Stimulated activated CD8-positive, alpha-beta memory T cell treated with anti-CD3 and anti-CD28 coated beads, Interleukin-12 subunit alpha, Interleukin-12 subunit beta, amount 100 ng/mL, for 1 hour (primary cell): Measurements from ENCODE around the gene MATK.
"Not testable (repeated sequence)": the region's sequence is repeated elsewhere in the genome, so short reads cannot be mapped to it uniquely, and the experiment has no call there.

Experiments
- DNase-seq: peaks from one replicate; pipeline ENCODE4 v3.0.0-alpha.2; 2020; ENCODE audit warnings: low read depth

MATK gene

DNA sequence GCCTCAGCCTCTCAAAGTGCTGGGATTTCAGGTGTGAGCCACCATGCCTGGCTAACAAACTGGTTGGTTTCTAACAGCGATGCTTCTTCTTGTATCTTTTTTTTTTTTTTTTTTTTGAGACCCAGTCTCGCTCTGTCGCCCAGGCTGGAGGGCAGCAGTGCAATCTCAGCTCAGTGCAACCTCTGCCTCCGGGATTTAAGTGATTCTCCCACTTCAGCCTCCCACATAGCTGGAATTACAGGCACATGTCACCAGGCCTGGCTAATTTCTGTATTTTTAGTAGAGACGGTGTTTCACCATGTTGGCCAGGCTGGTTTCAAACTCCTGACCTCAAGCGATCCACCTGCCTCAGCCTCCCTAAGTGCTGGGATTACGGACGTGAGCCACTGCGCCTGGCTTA lies 30.0 kb upstream of the MATK start:
- not testable (repeated sequence) for DNase-seq

DNA sequence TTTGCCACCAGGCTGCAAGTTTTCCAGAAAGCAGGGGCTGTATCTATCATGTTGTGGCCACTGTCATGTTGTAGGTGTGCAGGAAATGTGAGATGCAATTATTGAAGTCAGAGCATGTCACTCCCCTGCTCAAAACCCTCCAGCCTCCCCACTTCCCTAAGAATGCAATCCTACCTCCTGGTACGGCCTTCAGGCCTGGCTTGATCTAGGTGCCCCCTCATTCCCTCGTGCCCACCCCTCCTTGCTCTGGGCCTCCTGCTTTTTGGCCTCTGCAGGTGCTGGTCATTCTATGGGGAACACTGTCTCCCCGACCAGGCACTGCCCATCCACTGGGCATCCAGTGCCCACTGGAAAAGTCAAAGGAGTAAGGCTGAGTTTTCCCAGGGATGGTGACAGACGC lies 28.5 kb upstream of the MATK start:
- no peak for DNase-seq

DNA sequence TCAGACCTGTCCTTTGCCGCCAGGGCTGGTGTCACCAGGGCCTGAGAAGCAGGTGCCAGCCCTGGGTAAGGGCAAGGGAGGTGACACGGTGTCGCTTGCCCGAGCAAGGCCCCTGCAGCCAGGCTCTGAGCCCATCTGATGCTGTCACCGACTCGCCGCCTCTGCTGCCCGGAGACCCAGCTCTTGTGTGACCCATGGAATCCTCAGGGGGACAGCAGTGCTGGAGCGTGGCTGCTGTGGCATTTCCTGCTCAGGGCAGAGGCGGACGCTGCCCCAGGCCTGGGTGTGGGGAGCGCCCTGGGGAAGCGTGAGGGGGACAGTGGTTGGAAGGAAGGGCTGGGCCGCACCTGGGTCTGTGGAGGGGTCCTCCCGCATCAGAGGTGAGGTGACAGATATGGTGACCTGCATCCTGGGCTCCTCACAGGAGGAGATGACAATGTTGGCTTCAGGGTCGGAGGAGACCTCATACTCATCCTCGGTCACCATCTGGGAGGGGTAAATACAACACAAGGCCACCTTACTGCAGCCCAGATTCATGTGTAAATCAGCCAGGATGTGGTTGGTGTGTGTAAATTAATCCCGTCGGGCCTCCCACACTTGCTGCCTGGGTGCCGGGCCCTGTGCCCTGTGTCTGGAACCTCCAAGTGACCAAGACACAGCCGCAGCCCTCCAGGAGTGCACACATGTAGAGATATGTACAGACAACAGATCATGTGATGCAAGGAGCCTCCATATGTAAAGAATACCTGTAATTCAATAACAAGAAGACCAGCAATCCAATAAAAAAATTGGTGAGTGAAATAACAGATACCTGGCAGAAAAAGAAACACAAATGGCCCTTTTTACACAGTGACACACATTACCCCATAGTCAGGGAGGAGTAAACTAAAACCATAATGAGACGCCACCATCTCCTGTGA lies 27.6 kb upstream of the MATK start:
- no peak for DNase-seq

DNA sequence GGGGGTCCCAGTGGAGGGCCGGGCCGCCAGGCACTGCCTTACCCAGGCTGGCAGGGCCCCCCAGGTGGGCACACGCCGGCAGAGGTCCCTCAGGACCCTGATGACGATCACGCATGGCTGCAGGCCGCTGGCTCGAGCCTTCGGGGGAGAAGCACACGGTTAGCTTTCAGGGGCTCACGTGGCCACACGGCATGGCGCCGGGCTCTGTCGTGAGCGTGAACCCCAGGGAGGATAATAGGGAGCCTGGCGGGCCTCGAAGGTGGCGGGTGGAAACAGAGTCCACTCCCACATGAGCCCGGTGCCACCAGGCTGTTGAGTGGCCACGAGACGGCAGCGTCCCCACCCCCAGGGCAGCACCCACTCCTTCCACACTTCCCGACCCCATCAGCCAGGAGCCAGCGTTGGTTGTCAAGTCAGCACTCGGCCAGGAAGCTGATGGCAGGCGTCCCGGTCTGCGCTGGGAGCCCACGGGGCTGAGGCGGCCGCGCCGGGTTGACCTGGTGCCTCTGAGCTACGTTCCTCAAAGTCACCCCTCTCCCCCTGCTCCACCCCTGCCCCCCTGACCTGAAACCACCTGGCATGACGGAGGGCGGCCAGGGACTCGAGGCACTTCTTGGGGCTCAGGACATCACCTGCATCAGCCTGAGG lies 24.7 kb upstream of the MATK start:
- DNase-seq = no peak

DNA sequence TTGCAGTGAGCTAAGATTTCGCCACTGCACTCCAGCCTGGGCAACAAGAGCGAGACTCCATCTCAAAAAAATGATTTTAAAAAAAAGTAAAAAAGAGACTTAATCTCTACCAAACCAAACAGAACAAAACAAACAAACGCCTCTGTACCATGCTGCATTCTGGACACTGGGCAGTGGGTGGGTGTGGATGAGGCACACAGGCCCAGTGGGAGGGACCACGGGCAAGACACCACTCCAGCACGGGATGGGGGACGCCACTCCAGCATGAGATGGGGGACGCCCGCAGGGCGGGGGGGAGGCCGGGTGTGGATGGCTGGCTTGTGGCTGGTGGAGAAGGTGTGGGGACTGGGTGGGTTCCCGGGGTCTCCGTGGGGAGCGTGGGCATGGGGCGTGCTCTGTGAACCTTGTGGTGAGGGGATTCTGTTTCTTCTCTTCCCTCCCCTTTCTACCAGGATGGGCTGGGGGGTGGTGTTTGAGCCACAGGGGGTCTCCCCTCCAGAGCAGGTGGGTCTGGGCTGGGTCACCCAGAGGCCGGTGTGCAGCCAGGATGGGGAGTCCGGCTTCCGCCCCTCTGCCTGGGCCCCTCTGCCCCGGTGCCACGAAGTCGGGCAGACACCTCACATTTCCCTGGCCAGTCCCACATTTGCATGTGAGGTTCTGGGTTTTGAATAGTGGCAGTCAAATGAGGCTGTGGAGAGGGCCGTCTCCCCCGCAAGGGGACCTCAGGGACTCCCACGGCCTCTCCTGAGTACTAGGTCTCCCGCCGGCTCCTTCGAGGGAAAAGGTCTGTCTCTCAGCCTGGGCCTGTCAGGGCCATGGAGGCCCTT lies 23.9 kb upstream of the MATK start:
- no peak for DNase-seq

DNA sequence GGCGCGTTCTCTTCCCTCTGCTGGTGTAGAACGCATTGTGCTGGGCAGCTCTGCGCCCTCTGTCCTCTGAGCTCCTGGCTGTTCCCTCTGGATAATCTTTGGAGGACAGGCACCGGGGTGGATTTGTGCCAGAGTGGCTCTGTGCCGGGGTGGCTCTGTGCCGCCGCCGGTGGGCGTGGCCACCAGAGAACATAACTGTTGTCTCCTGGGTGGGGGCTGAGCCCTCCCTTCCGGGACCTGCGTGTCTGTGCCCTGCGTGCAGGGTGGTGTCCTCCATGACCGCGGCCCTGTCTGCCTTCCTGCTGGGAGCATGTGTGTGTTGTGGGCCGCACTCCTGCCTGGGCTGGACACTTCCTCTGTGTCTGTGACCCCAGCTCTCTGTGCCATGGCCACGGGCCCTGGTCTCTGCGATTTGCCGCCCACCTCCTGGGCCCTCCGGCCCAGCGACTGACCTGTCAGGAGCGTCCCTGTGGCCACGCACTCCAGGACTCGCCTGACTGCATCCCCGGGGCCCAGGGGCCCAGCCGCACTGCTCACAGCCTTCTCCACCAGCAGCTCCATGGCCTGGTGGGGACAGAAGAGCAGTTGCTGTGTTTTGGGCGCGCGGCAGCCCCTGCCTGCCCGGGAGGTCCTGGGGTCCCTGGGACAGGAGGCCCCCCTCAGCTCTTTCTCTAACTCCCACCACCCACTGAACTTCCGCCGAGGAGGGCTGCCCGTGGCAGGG lies 22.4 kb upstream of the MATK start:
- no peak for DNase-seq

DNA sequence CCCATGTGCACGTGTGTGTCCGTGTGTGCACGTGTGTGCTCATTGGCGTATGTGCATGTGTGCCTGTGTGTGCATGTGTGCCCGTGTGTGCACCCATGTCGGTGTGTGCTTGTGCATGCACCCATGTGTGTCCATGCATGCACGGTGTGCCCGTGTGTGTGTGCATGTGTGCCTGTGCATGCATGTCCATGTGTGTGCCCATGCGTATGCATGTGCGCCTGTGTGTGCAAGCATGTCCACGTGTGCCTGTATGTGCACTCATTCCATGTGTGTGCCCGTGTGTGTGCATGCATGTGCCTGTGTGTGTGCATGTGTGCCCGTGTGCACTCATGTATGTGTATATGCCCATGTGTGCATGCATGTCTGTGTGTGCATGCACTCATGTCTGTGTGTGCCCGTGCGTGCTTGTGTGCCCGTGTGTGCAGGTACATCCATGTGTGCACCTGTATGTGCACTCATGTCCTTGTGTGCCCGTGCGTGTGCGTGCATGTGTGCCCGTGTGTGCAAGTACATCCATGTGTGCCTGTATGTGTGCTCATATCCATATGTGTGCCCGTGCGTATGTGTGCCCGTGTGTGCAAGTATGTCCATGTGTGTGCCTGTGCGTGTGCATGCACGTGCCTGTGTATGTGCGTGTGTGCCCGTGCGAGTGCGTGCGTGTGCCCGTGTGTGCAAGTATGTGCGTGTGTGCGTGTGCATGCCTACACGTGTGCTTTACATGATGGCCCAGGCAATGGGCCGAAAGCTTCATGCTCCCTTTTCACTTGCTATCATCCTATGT lies 21.6 kb upstream of the MATK start:
- no peak for DNase-seq

DNA sequence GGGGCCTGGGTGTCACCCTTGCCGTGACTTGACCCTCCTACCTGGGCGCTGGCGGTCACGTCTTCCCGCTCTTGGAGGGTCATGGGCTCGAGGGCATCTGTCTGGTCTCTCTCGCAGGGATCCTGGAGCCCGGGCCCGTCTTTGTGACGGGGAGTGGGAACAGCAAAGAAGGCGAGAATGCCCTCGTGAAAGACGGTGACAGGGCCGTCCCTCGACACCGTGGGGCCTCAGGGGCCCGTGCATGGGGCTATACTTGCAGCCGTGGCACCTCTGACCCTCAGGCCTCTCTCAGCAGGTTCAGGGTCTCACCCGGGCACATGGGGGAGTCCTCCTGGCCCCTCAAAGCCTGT lies 20.9 kb upstream of the MATK start:
- DNase-seq = no peak

DNA sequence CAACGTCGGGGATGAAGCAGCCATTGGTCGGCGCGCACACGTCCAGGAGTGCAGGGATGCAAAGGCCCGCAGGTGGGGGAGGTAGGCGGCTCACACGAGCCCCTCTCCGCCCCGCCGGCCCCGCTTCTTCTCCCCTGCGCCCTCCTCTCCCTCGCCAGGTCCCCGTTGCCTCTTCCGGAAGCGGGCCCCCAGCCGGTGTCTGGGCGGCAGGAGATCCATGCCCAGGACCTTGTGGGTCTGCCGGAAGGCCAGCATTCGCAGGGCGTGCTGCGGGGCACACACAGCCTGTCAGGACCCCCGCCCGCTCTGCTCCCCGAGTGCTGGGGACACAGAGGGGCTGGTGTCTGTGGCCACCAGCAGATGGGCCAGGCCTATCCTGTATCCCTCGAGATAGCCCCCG lies 19.7 kb upstream of the MATK start:
- DNase-seq = no peak

DNA sequence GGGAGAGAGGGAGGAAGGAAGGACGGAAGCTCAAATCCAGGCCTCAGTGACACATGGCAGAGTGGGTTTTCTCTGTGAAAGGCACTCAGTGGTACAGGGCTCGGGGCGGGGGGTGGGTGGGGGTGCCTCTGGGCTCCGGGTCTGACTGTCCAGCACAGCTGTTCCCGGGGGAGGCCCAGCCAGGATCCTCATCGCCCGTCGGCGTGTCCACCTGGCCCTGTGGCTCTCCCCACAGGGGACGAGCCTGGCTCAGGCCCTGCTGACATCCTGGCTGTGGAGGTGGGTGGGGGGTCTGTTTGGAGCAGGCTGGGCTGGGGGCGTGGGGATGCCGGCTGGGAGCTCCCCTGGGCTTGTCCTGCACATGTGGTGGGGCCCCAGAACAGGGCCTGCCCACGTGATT lies 18.2 kb upstream of the MATK start:
- no peak for DNase-seq

DNA sequence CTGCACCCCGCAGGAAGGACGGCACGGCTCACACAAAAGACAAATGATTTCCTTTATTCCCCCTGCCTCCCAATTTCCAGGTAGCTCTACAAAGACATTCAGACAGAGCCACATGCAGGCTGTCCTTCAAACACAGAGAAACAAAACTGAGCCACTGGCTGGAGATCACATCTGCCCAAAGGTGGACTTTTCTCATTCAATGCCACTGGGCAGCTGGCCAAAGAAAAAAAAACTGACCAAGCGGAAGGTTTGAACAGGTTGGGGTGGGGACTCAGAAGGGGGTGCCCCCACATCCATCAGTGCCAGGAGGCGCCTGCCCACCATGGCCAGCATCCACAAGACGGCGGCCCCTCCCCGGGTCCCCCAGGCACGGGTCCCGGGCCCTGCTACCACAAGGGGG lies 17.8 kb upstream of the MATK start:
- no peak for DNase-seq

DNA sequence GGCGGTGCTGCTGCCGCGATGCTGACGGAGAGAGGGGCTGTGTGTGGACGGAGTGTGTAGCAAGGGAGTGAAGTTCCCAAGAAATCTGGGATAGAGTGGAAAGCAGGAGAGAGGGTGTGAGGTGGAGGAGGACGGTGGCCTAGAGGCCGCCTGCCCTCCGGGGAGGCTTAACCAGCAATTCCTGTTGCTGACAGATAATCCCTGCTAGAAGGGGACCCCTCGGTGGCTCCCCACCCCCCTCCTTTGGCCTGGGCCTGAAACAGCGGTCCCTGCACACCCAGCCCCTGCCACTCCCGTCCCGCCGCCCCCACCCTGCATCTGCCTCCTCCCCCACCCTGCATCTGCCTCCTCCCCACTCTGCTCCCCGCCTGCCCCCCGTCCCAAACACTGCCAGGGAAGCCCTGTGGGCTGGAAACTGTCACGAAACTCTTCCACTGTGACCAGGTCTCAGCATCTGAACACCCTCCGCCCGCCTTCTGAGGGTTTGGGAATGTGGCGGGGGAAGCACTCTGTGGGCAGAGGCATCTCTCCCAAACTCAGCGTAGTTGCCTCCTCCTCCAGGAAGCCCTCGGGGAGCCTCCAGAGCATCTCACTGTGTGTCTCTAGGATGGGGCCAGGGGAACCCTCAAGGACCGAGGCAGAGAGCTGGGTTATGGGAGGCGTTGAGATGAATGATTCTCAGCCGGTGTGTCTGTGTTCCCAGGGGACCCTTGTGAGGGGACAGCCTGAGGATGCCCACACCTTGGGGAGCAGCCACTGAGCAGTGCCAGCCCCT lies 17.1 kb upstream of the MATK start:
- no peak for DNase-seq

DNA sequence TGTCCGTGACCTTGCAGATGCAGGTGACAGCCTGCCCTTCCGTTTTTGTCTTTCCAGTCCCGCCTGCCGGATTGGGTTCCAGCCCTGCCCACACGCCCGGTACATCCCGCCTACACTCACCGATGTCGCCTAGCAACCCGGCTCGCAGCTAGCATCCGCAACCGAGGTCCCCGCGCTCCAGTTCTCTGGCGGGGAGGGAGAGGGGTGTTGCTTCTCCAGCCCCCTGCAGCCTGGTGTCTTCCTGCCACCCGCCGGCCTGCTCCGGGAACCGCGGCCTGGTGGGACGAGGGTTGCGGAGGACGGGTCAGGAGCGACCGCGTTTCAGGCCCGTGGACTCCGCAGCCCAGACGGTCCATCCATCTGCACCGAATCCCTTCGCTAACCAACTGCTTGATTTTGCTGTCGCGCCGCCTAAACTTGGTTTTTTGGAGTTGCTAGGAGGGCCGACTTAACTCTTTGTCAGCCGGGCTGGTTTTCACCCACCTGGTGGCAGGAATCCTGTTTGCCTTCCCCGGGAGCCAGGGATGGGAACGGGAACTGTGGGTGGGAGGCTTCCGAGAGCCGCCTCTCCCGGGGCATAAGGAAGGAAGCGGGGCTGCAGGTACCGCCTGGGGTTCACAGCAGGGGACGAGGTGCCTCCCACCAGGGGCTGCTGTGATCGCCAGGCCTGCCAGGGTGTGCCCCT lies 15.4 kb upstream of the MATK start:
- DNase-seq = peak; percentile 36

DNA sequence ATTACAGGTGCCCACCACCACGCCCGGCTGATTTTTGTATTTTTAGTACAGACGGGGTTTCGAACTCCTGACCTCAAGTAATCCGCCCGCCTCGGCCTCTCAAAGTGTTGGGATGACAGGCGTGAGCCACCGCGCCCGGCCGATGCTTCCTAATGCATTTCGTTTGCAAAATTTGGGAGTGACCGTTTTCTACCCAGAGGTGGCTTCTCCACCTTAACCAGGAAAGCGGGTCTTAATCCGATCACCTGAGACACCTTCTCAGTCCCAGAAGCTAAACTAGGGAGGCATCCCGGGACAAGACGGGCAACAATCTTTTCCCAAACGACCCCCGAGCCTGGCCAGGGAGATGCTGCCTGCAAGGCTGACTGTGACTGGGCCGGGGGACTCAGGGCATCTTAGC lies 14.8 kb upstream of the MATK start:
- no peak for DNase-seq

DNA sequence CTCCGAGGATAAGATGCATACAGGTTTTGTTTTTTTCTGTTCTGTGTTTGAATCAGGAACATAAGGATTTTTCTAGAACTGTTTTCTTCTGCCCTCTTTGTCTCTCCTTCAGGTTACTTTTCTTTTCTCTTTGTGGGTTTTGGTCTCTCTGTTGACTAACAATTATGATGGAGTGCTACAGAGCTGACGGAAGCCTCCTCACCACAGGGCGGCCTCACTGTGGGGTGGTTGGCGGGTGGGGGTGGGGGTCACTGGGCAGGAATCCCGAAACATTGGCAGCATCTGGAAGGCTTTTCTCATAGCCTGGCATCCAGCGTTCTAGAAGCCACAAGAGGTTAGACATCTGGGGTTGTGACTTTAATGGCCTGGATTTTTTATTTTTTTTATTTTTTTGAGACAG lies 12.0 kb upstream of the MATK start:
- DNase-seq = no peak

DNA sequence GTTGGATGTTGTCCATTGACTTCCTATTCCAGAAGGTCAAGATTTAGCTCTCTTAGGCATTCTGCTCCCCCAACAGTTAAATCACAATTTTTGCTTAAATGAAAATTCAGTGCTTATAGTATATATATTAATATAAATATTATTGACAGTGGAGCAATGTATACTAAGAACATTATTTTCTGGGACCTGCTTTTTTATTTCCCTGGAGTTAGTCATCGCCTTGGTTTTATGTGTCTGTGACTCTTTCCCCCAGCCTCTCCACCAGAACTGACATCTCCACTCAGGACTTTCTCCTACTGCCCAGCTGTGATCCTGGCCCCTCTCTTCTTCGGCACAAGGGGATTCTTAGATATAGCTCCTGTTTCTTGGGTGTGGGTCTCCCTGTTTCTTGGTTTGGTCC lies 10.2 kb upstream of the MATK start:
- DNase-seq = no peak

DNA sequence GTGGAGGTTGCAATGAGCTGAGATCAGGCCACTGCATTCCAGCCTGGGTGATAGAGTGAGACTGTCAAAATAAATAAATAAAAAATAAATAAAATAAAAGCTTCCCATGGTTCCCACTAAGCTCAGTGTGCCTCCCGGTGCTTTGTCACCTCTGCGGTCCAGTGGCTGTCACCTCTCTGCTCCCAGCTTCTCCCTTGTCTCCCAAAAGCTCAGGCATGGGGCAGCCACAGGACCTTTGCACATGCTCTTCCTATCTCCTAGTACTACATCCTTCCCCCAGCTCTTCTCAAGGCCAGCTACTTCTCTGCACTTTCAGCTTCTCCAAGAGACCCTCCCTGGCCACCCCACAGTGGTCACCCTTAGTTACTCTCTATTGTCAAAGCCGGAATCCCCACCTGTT lies 7.6 kb upstream of the MATK start:
- no peak for DNase-seq

DNA sequence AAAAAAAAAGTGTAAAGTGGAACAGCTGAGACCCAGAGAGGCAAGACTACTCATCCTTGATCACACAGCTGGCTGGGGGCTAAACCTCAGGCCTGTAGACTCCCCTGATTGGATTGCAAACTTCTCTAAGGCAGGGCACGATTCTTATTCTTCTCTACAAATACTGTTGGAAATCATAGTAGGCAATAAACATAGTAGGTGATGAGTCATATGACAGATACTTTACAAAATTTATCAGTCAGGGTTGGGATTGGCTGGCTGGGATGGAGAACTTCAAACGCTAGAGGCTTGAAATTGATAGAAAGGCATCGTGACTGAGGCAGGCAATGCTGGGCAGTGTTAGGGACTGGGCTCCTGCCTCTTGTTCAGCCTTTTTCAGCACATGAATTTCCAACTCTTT lies 5.9 kb upstream of the MATK start:
- DNase-seq = no peak

DNA sequence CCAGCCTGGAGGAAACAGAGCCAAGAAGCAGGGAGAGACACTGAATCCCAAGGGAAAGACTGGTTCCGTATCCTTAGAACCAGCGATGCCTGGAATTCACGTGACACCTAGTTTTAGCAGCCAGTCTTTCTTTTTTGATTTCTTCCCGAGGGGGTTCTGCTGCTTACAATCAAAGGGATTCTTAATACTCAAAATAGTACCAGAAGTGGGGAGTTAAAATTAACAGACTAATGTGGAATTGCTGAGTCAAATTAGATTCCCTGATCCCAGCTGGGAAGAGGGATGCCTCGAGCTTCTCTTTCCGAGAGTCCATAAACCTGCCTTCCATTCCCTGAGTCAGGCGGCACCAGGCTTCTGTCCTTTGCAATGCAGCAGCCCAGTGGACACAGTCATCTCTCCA lies 4.8 kb upstream of the MATK start:
- DNase-seq = no peak

DNA sequence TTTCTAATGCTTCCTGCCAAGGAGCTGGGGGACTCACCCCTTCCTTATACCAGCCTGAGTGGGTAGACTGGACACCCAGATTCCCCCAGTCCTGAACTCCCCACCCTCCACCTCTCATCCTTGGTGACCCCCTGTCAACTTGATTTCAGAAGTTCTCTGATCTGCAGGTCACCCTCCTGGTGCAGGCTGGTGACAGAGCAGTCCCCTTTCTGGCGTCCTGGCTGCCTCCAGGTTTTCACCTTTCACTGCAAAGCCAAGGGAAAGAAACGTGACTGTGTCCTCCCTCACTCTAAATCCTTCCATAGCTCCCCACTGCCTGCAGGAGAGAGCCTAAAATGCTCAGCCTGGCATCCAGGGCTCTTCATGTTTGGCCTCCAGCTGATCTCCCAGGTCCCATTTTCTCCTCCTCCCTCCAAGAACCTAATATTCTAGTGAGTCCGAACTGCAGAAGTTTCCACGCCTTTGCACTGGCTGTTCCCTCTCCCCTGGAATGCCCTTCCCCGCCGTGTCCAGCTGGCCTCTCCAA lies 4.1 kb upstream of the MATK start:
- no peak for DNase-seq
